CD8-positive, alpha-beta memory T cell (primary cell): Measurements from ENCODE around the gene RPH3AL. TPM values are rescaled to one million over a fixed set of nuclear protein-coding genes. Genes with fewer than 3 reads are reported as not detected.
A peak's percentile ranks its signal among the peaks of the same experiment; 100 is the strongest.

Experiments used
- CTCF ChIA-PET: fragments of 350-600 bp; sonication (Branson Sonifier 250); formaldehyde crosslinking; loops from one replicate; lab custom pipeline; 2021; ENCODE audit warnings: antibody characterized with exemption; lab: Charles Lee
- POLR2A ChIA-PET: fragments of 350-600 bp; sonication (Branson Sonifier 250); formaldehyde crosslinking; loops from one replicate; lab custom pipeline; 2021; ENCODE audit warnings: antibody characterized with exemption; lab: Charles Lee
- DNase-seq, 5 donors: peaks; one replicate each; pipeline versions ENCODE4 v3.0.0 to v3.0.0-alpha.2; 2020 to 2022; ENCODE audit warnings: mixed read lengths in 1 of 5
- H3K27ac ChIP-seq: one replicate; pipeline ENCODE4 v1.7.0; 2013; ENCODE audit warnings: low read depth, mild to moderate bottlenecking, low read length, moderate library complexity
- H3K27me3 ChIP-seq: 2 replicates; pipeline ENCODE4 v1.7.0; 2013; ENCODE audit warnings: low read length, mild to moderate bottlenecking; ENCODE audit not compliant: insufficient read depth, poor library complexity, severe bottlenecking
- H3K36me3 ChIP-seq: 2 replicates; pipeline ENCODE4 v1.7.0; 2013; ENCODE audit warnings: mild to moderate bottlenecking, low read length, moderate library complexity; ENCODE audit not compliant: insufficient read depth
- H3K4me1 ChIP-seq: 2 replicates; pipeline ENCODE4 v1.7.0; 2013; ENCODE audit warnings: mild to moderate bottlenecking, low read length, moderate library complexity; ENCODE audit not compliant: insufficient read depth
- H3K4me3 ChIP-seq: 2 replicates; pipeline ENCODE4 v1.7.0; 2013; ENCODE audit warnings: mild to moderate bottlenecking, low read length
- H3K9me3 ChIP-seq: 2 replicates; pipeline ENCODE4 v1.7.0; 2013; ENCODE audit warnings: mild to moderate bottlenecking, low read length
- H3K27ac Mint-ChIP-seq, 8 donors: one replicate each; pipeline ENCODE4 v1.8.0; 2020 to 2021; ENCODE audit warnings: mixed read lengths in 8 of 8, mild to moderate bottlenecking in 6 of 8, inconsistent platforms in 3 of 8, moderate library complexity in 3 of 8
- H3K27me3 Mint-ChIP-seq, 2 donors: one replicate each; pipeline ENCODE4 v1.8.0; 2020 to 2021; ENCODE audit warnings: mixed read lengths in 2 of 2, mild to moderate bottlenecking in 1 of 2, moderate library complexity in 1 of 2
- H3K36me3 Mint-ChIP-seq, 3 donors: one replicate each; pipeline ENCODE4 v1.8.0; 2020 to 2021; ENCODE audit warnings: mixed read lengths in 3 of 3, inconsistent platforms in 1 of 3, mild to moderate bottlenecking in 1 of 3
- H3K4me1 Mint-ChIP-seq, 3 donors: one replicate each; pipeline ENCODE4 v1.8.0; 2020 to 2021; ENCODE audit warnings: mixed read lengths in 3 of 3, inconsistent platforms in 1 of 3, mild to moderate bottlenecking in 1 of 3
- H3K4me3 Mint-ChIP-seq, 7 donors: one replicate each; pipeline ENCODE4 v1.8.0; 2020 to 2021; ENCODE audit warnings: mixed read lengths in 7 of 7, mild to moderate bottlenecking in 6 of 7, moderate library complexity in 4 of 7, inconsistent platforms in 2 of 7
- H3K9me3 Mint-ChIP-seq, 5 donors: one replicate each; pipeline ENCODE4 v1.8.0; 2020 to 2022; ENCODE audit warnings: mixed read lengths in 5 of 5, mild to moderate bottlenecking in 3 of 5, moderate library complexity in 2 of 5, inconsistent platforms in 1 of 5
- polyA plus RNA-seq: library from polyadenylated mRNA; unstranded; fragments of 300-500 nt; fragmentation: Illumina TruSeq; gene quantifications from one replicate; pipeline ENCODE4 v1.2.3, GENCODE V29; 2021
- total RNA-seq, 2 experiments: library from RNA; stranded (reverse); gene quantifications; one replicate each; pipeline ENCODE4 v1.2.3, GENCODE V29; 2021

Gene RPH3AL
- total and polyA plus RNA-seq, 3 experiments from 2014 or later: 0.91 to 3.7 (median 2.0) TPM

- H3K4me1 ChIP-seq: no peaks in the 10 kb centered on the region
- H3K4me3 Mint-ChIP-seq: no peak overlapping the region
- no peak overlapping the region for H3K27ac ChIP-seq
- H3K4me3 ChIP-seq: no peak overlapping the region
- H3K9me3 Mint-ChIP-seq: peaks cover 0 to 2% (median 0%) of the 10 kb centered on the region in 5 donors
- H3K4me1 Mint-ChIP-seq: no peaks in the 10 kb centered on the region
- POLR2A ChIA-PET: no interaction called here
- DNase-seq: peak in 1 of 5 donors; percentile 41
- no peak overlapping the region for H3K27ac Mint-ChIP-seq
- CTCF ChIA-PET: no interaction called here
- no peaks in the 10 kb centered on the region for H3K27me3 Mint-ChIP-seq
- no peaks in the 10 kb centered on the region for H3K36me3 ChIP-seq
- H3K27me3 ChIP-seq: no peaks in the 10 kb centered on the region
- H3K9me3 ChIP-seq: no peaks in the 10 kb centered on the region
- H3K36me3 Mint-ChIP-seq: peaks cover 0 to 11% (median 4%) of the 10 kb centered on the region in 3 donors
Measured at GRCh38 chr17:269616-270514, 82.7 kb downstream of the RPH3AL start.

GRCh38 chr17:266701-267667 is 85.6 kb downstream of the RPH3AL start:
- Histone ChIP-seq H3K36me3 (no peaks in the 10 kb centered on the region), H3K4me3 (no peak overlapping the region), H3K27ac (no peak overlapping the region), H3K9me3 (no peaks in the 10 kb centered on the region), H3K4me1 (no peaks in the 10 kb centered on the region), H3K27me3 (no peaks in the 10 kb centered on the region)
- no peak overlapping the region for H3K4me3 Mint-ChIP-seq
- H3K9me3 Mint-ChIP-seq: no peaks in the 10 kb centered on the region
- H3K27me3 Mint-ChIP-seq: no peaks in the 10 kb centered on the region
- peaks cover 3 to 20% (median 5%) of the 10 kb centered on the region in 3 donors for H3K36me3 Mint-ChIP-seq
- H3K4me1 Mint-ChIP-seq: no peaks in the 10 kb centered on the region
- H3K27ac Mint-ChIP-seq: peak overlapping the region in 2 of 8 donors; percentile 47 to 54
- ChIA-PET CTCF (no interaction called here), POLR2A (no interaction called here)
- DNase-seq: peak in 1 of 5 donors; percentile 41

- Mint-ChIP-seq H3K27me3 (peaks cover 0 to 1% of the 10 kb centered on the region in 2 donors), H3K9me3 (no peaks in the 10 kb centered on the region), H3K27ac (peak overlapping the region in 1 of 8 donors; percentile 50), H3K36me3 (peaks cover 3 to 21% (median 7%) of the 10 kb centered on the region in 3 donors), H3K4me1 (no peaks in the 10 kb centered on the region), H3K4me3 (no peak overlapping the region)
- no peak overlapping the region for H3K4me3 ChIP-seq
- no peaks in the 10 kb centered on the region for H3K36me3 ChIP-seq
- peak in 1 of 5 donors; percentile 8 for DNase-seq
- ChIA-PET CTCF (no interaction called here), POLR2A (no interaction called here)
- H3K9me3 ChIP-seq: no peaks in the 10 kb centered on the region
- H3K27me3 ChIP-seq: no peaks in the 10 kb centered on the region
- no peaks in the 10 kb centered on the region for H3K4me1 ChIP-seq
- H3K27ac ChIP-seq: no peak overlapping the region
Measured at GRCh38 chr17:266219-266618, 86.4 kb downstream of the RPH3AL start.

- Histone ChIP-seq H3K4me3 (no peak overlapping the region), H3K27me3 (no peaks in the 10 kb centered on the region), H3K4me1 (no peaks in the 10 kb centered on the region), H3K9me3 (no peaks in the 10 kb centered on the region), H3K36me3 (no peaks in the 10 kb centered on the region), H3K27ac (no peak overlapping the region)
- Mint-ChIP-seq H3K27ac (peak overlapping the region in 1 of 8 donors; percentile 65), H3K36me3 (peaks cover 3 to 18% (median 7%) of the 10 kb centered on the region in 3 donors), H3K27me3 (peaks cover 0 to 2% of the 10 kb centered on the region in 2 donors), H3K9me3 (no peaks in the 10 kb centered on the region), H3K4me3 (no peak overlapping the region), H3K4me1 (no peaks in the 10 kb centered on the region)
- CTCF ChIA-PET: no interaction called here
- peak in 1 of 5 donors; percentile 19 for DNase-seq
- POLR2A ChIA-PET: no interaction called here
Measured at GRCh38 chr17:265718-266117, 86.9 kb downstream of the RPH3AL start.

- Mint-ChIP-seq H3K4me1 (no peaks in the 10 kb centered on the region), H3K4me3 (no peak overlapping the region), H3K27me3 (peaks cover 0 to 2% of the 10 kb centered on the region in 2 donors), H3K36me3 (peaks cover 3 to 18% (median 7%) of the 10 kb centered on the region in 3 donors), H3K27ac (no peak overlapping the region), H3K9me3 (no peaks in the 10 kb centered on the region)
- Histone ChIP-seq H3K27ac (no peak overlapping the region), H3K27me3 (no peaks in the 10 kb centered on the region), H3K36me3 (no peaks in the 10 kb centered on the region), H3K4me1 (no peaks in the 10 kb centered on the region), H3K9me3 (no peaks in the 10 kb centered on the region), H3K4me3 (no peak overlapping the region)
- peak in 1 of 5 donors; percentile 17 for DNase-seq
- POLR2A ChIA-PET: no interaction called here
- CTCF ChIA-PET: no interaction called here
Measured at GRCh38 chr17:263773-264172, 88.8 kb downstream of the RPH3AL start.

DNA sequence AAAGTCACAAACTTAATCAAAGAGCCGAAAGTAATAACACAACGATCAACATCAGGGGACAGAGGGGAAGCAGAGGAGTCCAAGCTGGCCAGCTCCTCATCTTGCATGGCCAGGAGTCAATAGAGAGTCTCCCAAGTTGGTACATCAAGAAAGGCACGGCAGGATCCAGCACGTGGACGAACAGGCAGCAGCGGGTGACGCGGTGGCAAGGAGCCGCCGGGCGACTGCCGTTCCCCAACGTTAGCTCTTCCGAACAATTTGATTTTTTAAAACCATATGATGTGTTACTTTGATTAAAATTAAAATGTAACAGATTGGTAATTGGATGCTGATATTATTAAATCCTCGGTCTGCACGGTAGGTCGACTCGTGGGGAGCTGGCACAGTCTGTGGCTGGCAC is 89.3 kb downstream of the RPH3AL start:
- no peaks in the 10 kb centered on the region for H3K27me3 ChIP-seq
- no peaks in the 10 kb centered on the region for H3K4me1 ChIP-seq
- H3K9me3 ChIP-seq: no peaks in the 10 kb centered on the region
- H3K4me3 Mint-ChIP-seq: no peak overlapping the region
- H3K36me3 Mint-ChIP-seq: peaks cover 3 to 18% (median 7%) of the 10 kb centered on the region in 3 donors
- CTCF ChIA-PET: no interaction called here
- no peak overlapping the region for H3K27ac Mint-ChIP-seq
- no peaks in the 10 kb centered on the region for H3K9me3 Mint-ChIP-seq
- H3K36me3 ChIP-seq: no peaks in the 10 kb centered on the region
- POLR2A ChIA-PET: no interaction called here
- H3K27me3 Mint-ChIP-seq: peaks cover 0 to 2% of the 10 kb centered on the region in 2 donors
- H3K4me1 Mint-ChIP-seq: no peaks in the 10 kb centered on the region
- H3K27ac ChIP-seq: no peak overlapping the region
- peak in 1 of 5 donors; percentile 26 for DNase-seq
- no peak overlapping the region for H3K4me3 ChIP-seq

- Histone ChIP-seq H3K36me3 (no peaks in the 10 kb centered on the region), H3K9me3 (no peaks in the 10 kb centered on the region), H3K4me1 (no peaks in the 10 kb centered on the region), H3K27me3 (no peaks in the 10 kb centered on the region), H3K4me3 (no peak overlapping the region), H3K27ac (no peak overlapping the region)
- Mint-ChIP-seq H3K4me1 (no peaks in the 10 kb centered on the region), H3K36me3 (peaks cover 3 to 18% (median 7%) of the 10 kb centered on the region in 3 donors), H3K27ac (peak overlapping the region in 2 of 8 donors; percentile 50 to 61), H3K9me3 (no peaks in the 10 kb centered on the region), H3K27me3 (peaks cover 0 to 2% of the 10 kb centered on the region in 2 donors), H3K4me3 (no peak overlapping the region)
- ChIA-PET POLR2A (no interaction called here), CTCF (no interaction called here)
- no peak for DNase-seq
Measured at GRCh38 chr17:261635-262034, 91.0 kb downstream of the RPH3AL start.
